ENCODE data around the gene OR1L8.

DNA sequence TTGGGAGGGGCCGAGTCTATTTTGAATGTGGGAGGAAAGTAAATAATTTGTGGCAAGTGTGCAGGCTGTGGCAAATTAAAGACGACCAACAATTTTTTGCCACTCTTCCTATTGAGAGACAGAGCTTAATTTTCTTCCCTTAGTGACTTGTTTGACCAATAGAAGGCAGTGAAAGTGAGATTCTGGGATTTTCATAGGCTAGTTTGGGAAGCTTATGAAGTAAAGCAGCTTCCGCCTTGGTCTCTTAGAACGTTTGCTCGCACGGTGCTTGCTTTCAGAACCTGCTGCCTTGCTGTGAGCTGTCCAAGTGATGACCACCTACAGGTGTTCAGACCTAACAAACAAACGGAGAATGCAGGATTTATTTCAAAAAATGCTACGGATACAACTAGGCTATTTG, 37.0 kb downstream of the OR1L8 start:
- TF ChIP-seq, protein P1, sequence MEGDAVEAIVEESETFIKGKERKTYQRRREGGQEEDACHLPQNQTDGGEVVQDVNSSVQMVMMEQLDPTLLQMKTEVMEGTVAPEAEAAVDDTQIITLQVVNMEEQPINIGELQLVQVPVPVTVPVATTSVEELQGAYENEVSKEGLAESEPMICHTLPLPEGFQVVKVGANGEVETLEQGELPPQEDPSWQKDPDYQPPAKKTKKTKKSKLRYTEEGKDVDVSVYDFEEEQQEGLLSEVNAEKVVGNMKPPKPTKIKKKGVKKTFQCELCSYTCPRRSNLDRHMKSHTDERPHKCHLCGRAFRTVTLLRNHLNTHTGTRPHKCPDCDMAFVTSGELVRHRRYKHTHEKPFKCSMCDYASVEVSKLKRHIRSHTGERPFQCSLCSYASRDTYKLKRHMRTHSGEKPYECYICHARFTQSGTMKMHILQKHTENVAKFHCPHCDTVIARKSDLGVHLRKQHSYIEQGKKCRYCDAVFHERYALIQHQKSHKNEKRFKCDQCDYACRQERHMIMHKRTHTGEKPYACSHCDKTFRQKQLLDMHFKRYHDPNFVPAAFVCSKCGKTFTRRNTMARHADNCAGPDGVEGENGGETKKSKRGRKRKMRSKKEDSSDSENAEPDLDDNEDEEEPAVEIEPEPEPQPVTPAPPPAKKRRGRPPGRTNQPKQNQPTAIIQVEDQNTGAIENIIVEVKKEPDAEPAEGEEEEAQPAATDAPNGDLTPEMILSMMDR (IDR thresholded peaks at IDR 0.05), result no peak
- no peak for TF ChIP-seq POLR2A (IDR thresholded peaks at IDR 0.05)
- no peak for TF ChIP-seq POLR2AphosphoS5 (IDR thresholded peaks at IDR 0.05)
- TF ChIP-seq EP300 (IDR thresholded peaks at IDR 0.05), result no peak
